Embryonic facial prominence (tissue), 1 donor: Measurements from ENCODE around the gene IMPA2.
"Not testable (repeated sequence)": the region's sequence is repeated elsewhere in the genome, so short reads cannot be mapped to it uniquely, and the experiment has no call there.

Experiments used
- DNase-seq: peaks from one replicate; pipeline ENCODE4 v3.0.0-alpha.2; 2016; ENCODE audit errors: extremely low spot score

IMPA2 gene

DNA sequence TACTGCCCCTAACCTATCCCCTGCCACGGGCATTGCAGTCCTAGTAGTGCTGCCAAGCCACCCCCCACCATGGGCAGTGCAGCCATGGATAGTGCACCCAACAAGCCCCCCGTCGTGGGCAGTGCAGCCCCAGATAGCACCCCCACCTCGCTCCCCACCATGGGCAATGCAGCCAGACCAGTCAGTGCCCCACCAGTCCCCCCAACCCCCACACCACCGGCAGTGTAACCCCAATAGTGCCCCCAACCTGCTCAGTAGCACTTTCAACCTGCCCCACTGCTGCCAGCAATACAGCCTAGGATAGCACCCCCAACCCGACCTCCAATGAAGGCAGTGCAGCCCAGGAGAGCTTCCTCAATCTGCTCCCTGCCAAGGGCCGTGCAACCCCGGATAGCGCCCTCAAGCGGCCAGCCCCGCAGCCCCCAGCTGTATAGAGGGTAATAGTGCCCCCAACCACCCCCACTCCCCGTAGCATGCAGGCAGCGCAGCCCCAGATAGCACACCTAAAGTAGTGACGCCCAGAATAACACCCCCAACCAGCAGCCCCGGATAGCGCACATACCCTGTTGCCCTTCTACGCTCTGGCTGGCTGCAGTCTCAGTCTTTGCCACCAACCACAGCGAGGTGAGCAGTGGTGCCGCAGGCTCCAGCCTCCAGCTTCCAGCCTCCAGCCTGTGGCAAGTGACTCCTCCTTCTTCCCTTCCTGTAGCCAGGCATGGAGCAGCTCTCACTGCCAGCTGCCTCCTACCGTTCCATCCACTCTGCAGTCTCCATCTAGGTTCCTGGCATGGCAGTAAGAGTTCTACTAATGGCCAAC lies 66.9 kb downstream of the IMPA2 start:
- DNase-seq = no peak

DNA sequence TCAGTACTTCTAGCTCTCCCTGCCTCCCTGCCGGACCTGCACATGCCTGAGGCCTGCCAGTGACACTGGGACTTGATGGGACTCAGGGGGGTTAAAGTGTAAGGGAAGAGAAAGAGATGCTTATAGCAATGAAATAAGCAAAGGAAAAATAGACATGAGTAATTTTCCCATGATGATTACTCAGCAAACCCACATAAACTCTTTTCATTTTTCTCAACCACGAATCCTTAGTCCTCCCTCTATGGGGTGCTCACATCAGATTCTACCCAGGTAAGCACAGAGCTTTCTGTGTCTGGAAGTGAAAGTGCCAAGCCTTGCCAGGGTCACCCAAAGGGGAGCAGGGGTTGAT lies 67.5 kb downstream of the IMPA2 start:
- DNase-seq = no peak

DNA sequence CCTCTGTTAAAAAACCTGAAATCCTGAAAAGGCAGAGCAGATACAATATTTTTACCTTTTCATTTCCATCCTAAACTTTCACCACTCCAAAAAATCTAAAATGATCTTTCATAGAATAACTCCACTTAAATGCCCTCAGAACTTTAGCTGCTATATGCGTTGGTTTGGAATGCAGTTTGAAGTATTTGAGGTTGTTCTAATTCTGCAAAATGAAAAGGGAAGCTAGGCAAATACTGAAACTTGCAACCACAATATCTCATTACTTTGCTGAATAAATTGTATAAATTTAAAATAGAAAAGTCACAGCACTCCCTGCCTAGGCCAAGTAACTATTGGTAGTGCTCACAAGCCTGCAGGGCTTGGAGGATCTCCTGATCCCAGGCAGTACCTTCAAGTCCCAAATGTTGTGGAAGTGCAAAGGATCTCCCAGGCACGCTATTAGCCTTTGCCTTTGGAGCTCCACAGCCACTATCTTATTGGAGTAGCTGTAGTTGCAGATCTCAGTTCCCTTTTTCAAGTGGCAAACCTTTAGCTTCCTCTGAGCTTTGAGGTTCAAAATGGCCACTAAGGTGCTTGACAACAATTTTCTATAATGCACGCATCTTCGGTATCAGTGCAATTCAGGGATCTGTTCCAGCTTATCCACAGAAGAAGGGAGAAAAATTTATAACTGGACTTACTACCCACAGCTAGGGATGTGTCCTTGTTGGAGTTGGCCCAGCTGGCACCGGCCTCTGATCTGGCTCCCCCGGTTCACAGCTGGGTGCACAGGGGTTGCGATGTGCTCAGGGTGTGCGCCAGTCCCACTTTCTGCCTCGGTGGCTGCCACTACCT lies 68.9 kb downstream of the IMPA2 start:
- no peak for DNase-seq

DNA sequence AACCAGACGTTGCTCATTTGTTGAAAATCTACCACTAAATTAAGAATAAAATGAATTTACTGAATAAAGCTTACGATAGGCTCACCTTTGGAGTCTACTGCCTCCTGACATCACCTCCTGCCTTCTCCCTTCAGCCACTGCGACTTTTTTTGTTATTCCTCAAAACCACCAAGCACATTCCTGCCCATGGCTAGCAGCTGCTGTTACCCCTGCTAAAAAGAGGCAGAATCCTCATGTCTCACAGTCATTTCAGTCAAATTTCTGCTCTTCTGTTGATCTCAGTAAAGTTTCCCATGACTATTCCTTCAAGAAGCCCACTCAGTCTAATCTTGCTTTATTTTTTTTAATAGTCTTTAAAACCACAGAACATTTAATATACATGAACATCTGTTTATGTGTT lies 71.6 kb downstream of the IMPA2 start:
- no peak for DNase-seq

DNA sequence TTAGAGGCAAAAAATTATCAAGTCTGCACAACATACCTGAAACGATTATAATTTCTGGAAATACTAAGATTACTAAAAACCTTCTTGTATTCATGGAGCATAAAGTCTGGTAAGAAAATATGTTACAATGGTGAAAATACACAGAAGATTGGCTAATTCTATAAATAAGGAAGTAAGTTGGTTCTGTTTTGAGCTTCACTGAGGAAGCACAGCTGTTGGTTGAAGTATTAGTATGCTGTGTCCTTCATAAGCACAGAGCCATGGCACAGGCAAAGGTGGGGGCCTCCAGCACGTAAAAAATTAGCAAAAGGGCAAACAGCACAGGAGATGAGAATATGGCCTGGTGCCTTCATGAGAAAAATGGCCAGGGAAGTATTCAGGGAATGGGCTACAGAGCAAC lies 72.0 kb downstream of the IMPA2 start:
- DNase-seq = no peak

DNA sequence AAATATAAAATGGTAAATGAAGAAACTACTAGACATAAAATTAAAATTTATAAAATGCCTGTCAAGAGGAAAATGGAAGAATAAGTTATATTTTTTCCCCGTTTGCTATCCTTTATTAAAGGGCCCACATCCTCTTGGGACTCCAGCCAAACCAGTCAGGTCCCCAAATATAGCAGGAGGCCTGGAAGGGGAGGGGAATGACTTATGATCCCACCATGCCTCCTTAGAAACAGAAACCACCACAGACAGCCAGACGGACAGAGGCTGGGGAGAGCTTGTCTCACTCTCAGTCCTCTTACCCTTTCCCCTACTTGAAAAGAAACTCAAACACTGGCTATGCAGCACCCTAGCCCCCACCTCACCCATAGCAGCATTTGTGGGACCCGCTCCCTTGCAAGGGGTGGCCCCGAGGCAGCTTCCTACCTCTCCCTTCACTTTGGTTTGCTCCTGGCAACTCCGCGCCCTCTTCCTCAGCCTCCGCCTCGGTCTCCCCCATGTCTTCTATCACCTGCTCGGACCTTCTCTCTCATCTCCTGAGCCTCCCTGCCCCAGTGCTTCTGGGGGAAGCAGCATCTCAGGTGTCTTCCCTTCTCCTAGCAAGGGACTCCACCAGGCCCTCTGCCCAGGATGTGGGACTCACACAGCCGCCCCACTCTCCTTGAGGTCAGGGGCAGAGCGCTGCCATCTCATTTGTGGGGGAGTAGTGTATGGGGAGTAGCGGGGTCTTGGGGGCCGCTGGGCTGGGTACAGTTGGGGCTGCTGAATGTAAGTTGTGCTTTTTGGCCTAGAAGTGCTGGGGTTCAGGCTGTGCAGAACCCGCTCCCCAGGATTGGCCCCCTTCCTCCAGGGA lies 75.0 kb downstream of the IMPA2 start:
- no peak for DNase-seq

DNA sequence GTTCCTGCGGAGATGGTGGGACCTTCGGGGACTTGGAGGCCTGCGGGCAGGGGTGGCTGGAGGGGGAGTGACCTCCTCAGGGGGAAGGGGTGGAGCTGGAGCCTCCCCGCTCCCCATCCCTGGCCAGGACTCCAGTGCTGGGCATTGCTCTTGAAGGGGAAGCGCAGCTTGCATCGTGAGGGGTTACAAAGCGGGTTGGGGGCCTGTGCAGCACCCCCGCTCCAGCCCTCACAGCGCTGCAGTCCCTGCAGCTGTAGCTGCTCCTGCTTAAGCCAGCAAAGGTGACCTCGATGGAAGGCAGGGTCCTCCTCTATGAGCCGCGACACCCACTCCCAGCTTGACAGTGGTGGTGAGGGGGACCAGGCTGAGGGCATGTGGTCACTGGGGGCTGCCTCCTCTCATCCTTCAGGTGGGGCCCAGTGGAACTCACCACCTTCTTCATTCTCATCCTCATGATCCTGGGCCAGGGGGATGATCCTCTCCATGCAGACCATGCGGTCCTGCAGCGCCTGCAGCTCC lies 75.6 kb downstream of the IMPA2 start:
- DNase-seq = no peak

DNA sequence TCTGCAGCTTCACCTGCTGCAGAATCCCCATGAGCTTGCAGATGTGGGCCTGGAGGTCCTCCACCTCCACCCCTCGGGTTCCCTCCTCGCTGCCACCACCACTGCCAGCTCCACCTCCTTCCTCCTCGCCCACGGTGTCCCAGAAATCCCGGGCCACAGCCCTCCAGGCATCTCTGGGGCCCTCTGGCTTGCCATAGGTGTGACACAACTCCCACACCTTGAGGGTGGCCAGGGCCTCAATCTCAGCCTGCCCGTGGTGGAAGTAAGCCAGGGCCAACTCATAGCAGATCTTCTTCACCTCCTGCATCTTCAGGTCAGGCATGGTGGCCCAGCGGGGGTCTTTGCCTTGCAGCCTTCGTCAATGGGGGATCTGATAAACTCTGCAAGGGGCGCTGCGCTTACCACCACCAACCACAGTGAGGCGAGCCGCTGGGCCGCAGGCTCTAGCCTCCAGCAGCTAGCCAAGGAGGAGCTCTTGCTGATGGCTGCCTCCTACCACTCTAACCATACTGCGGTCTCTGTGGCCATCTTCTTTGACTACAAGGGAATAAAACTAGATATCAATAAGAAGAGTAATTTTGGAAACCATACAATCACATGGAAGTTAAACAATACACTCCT lies 76.2 kb downstream of the IMPA2 start:
- no peak for DNase-seq

DNA sequence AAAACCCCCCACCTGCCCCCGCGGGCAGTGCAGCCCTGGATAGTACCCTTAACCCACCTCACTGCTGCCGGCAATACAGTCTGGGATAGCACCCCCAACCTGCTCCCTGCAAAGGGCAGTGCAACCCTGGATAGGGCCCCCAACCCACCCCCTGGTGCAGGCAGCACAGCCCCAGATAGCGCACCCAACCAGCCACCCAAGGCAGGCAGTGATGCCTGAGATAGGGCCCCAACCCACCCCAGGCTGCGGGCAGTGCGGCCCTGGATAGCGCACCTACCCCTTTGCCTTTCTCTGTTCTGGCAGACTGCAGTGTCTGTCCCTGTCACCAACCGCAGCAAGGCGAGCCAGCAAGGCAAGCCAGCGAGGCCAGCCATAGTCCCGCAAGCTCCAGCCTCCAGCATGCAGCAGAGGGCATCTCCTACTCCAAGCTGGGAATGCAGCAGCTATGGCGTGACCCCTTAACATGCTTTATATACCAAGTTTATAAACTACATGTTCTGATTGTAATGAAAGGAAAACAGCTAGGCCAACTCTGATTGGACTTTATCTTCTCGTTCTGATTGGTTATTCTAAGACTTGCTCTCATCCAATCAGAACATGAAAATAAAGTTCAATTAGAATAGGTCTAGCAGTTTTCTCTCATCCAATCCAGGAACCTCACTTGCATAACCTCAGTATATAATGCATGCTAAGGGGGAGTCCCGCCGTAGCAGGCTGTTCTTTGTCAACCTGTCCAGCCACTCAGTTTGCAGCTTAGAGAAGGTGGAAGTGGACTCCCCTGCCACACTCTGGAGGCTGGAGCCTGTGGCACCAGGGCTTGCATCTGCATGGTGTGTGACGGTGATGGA lies 78.3 kb downstream of the IMPA2 start:
- DNase-seq = no peak

DNA sequence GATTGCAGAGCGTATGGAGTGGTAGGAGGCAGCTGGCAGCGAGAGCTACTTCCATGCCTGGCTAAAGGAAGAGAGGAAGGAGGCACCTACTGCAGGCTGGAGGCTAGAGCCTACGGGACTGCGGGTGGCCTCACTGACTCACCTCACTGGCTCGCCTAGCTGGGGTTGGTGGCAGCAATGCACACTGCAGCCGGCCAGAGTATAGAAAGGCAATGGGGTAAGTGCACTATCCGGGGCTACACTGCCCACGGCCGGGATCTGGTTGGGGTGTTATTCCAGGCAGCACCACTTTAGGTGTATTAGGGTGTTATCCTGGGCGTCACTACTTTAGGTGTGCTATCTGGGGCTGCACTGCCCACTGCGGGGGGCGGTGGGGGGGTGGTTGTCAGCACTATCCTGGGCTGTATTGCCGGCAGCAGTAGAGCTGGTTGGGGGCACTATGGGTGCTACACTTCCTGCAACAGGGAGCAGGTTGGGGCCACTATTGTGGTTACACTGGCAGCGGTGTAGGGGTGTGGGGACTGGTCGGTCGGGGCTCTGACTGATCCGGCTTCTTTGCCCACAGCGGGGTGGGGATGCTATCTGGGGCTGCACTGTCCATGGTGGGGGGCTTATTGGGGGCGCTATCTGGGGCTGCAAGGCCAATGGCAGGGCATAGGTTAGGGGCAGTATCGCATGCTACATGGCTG lies 79.0 kb downstream of the IMPA2 start:
- DNase-seq = no peak

DNA sequence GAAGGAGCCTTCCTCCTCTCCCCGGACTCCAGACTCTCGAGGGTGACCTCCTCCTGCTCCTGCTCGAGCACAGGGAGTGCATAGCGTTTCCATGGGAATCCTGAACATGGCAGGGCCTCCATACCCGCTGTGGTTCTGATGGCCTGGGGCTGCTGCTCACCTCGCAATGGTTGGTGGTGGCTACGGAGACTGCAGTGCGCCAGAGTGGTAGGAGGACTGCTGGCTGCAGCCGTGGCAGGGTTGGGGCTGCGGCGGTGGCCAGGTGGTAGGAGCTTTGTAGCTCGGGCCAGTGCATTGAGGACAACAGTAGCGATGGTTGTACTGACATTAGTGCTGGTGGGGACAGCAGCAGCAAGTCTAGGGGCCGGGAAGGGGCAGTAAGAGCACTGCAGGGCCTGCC lies 80.4 kb downstream of the IMPA2 start:
- no peak for DNase-seq

DNA sequence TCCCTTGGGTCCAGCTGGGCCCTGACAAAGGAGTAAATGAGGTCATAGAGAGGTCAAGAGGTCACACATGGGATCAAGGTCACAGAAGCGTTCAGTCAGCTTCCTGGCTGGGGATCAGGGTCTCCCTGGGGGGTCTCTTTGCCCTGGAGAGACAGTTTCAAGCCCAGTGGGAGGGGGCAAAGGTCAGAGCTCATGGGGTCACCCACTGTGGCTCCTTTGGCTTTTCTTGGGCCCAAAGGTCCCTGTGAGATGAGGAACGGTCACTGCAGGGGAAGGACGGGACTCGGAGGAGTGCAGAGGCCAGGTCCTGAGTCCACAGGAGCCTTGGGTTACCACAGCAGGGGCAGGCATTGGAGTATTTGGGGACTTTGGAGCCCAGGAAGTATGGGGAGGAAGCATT lies 81.7 kb downstream of the IMPA2 start:
- DNase-seq = no peak

DNA sequence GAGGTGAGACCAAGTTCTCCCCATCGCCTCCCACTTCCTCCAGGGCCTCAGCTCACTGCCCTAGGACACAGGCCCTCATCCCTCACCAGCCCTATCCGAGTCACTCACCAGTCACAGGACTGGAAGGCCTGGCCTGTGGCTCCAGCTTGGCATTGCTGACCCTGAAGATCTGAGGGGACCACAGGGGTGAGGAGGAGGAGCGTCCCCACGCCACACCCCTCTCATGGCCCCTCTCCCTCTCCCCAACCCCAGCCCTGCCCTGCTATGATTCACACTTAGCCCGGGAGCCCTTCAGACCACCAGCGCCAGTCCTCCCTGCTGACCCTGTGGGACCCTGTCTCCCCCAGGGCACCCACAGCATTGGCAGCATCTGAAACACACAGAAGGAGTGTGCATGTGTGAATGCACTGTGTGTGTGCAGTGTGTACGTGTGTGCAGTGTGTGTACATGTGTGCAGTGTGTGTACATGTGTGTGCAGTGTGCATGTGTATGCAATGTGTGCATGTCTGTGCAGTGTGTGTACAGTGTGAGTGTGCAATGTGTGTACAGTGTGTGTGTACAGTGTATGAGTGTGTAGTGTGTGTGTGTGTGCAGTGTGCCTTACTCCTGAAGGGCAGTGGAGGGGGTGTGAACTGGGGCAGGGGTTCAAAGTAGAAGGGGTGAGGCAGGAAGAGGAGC lies 82.9 kb downstream of the IMPA2 start:
- no peak for DNase-seq

DNA sequence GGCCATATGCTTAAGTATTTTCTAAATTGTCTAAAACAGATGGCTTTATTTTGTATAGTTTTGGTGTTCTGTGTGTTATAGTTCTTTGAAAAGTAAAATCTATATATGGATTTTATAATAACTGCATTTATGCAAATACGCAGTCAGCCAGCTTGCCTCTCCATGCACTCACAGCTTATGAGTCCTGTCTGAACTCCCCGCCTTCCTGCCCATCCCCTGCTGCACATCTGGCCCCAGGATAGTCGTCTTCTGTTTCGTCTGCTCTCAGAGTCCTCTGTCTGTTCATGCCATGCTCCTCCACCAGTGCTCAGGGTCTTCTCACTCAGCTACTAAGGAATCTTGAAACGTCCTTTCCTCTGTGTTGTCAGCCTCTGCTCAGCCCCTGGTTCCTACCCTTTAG lies 84.1 kb downstream of the IMPA2 start:
- DNase-seq = no peak

DNA sequence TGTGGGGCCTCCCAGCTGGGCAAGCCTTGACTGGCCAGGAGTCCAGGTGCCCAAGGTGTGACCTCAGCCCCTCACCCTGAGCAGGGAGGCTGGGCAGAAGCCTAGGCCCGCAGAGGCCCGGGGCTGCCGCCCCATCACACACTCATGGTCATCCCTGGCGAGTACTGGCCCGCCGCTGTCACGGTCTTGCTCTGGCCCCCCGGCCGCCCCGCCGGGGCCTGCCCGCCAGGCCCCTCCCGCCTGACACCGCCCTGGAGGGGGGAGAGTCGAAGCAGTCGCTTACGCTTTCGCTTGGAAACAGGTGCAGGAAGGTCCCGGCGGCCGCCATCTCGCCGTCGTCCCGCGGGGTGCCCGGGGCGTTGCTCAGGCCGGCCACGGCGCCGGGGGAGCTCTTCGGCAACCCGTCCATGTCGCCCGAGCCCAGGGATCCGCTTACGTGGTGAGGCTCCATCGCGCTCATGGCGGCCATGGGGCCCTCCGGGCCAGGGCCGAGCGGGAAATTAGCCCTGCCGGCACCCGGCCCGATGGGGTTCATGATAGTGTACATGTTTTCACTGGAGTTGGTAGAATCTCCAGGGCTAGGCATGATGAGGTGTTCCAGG lies 85.7 kb downstream of the IMPA2 start:
- no peak for DNase-seq

DNA sequence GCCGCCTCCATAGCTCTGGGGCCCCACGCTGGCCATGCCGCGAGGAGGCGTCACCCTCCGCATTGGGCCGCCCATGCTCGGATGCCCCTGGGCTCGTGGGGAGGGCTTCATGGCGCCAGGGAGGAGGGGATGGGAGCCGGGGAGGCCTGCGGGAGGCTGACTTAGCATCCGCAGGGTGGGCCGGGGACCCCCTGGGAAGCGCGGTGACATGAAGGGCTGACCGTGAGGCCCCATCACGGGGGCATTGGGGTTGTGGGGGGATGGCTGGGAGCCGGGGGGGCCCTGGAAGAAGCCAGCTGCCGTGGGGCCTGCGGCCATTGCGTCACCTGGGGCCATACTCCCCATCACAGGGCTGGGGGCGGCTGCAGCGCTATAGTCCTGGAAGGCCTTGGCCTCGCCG lies 86.4 kb downstream of the IMPA2 start:
- DNase-seq = no peak

DNA sequence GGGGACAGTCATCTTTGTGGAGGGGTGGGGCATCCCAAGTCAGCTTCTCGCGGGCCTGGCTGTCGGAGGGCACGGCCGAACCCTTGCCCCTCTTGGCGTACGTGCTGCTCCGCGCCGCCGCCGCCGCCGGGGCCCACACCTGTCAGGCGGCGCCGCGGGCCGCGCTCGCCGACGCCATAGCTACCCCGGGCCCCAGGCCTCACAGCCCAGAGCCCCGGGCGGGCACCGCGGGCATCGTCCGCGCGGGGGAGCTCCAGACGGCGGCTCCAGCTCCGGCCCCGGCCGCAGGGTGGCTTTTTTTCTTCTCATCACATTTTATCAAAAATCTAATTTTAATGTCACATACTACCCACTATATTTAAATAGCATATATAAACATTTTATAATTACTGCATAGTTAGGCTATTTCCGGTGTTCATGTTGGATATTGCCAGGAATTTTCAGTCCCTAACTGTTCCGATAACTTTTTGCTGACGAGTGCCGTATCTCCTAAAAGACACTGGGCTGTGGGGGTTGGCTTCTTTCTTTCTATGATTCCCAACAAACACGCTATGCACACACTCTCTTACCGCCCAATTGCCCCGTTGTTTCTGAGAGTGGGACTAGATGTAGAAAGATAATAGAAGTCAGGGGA lies 87.1 kb downstream of the IMPA2 start:
- DNase-seq = not testable (repeated sequence)

DNA sequence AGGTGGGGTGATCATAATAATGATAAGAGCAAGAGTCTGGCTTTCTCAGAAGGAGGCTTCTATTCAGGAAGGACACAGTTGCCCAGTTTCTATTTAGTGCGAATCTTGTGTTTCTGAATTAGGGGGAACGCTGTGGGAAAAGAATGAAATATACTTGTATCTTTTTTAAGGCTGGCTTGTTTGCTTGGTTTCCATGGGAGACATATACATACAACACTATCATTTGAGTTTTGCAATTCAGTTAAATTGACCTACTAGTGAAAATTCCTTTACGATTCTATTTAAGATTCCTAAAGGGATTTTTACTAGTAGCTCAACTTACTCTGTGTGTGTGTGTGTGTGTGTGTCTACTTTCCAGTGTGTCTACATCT lies 87.6 kb downstream of the IMPA2 start:
- no peak for DNase-seq

DNA sequence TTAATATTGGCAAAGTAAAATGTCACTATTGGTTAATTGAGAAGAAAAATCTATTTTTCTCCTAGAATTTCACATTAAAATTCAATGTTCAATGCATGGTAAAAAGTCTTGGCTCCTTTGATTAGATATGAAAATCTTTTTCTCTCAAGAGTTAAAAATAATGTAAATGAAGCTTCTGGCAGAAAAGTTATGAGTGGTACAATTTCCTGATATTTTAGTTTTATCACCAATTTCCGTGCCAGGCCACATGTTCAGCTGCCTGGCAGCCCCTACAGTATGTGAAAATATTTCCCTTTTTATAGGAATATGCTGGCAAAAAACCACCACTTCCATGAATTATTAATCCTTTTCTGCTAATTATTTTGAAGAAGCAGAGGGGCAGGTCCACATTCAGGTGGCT lies 89.8 kb downstream of the IMPA2 start:
- DNase-seq = not testable (repeated sequence)
